Stimulated activated CD8-positive, alpha-beta memory T cell treated with anti-CD3 and anti-CD28 coated beads, Interleukin-12 subunit alpha, Interleukin-12 subunit beta, amount 100 ng/mL, for 1 hour (primary cell): ENCODE data around the gene C5.

Source experiments
- DNase-seq: peaks from one replicate; pipeline ENCODE4 v3.0.0-alpha.2; 2020; ENCODE audit warnings: low read depth

The C5 gene

GRCh38 chr9:120909904-120910303, 140.2 kb downstream of the C5 start:
- DNase-seq = no peak

GRCh38 chr9:120905315-120906164, 144.5 kb downstream of the C5 start:
- no peak for DNase-seq

GRCh38 chr9:120904978-120905301, 145.1 kb downstream of the C5 start:
- DNase-seq = no peak

GRCh38 chr9:120904061-120904977, 145.8 kb downstream of the C5 start:
- no peak for DNase-seq

GRCh38 chr9:120902569-120903535, 147.2 kb downstream of the C5 start:
- DNase-seq = no peak
